GM18858 (cell line): ENCODE measurements around the gene ZDHHC18.

Source experiments
- ATAC-seq: cut with Tn5 transposase; IDR thresholded peaks from one replicate; pipeline ENCODE4 v1.9.1; 2021; ENCODE audit not compliant: unreplicated experiment

ZDHHC18 gene

DNA sequence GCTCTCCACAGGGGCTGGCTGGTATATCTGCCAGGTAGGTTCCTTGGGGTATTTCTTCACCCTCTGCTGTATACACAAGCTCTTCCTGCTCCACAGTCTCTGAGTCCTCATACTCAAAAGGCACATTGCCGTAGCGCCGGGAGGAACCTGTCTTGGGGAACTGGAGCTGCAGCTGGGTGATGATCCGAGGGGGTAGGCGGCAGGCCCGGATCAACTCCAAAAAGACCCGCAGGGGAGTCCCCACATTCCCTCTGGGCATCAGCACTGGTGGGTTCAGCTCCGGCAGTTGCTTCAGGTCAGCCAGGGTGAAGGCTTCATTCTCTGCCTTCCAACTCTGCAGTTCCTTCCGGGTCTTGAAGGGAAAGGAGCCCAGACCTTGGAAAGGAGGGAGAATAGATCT is 70.9 kb downstream of the ZDHHC18 start:
- no peak for ATAC-seq

DNA sequence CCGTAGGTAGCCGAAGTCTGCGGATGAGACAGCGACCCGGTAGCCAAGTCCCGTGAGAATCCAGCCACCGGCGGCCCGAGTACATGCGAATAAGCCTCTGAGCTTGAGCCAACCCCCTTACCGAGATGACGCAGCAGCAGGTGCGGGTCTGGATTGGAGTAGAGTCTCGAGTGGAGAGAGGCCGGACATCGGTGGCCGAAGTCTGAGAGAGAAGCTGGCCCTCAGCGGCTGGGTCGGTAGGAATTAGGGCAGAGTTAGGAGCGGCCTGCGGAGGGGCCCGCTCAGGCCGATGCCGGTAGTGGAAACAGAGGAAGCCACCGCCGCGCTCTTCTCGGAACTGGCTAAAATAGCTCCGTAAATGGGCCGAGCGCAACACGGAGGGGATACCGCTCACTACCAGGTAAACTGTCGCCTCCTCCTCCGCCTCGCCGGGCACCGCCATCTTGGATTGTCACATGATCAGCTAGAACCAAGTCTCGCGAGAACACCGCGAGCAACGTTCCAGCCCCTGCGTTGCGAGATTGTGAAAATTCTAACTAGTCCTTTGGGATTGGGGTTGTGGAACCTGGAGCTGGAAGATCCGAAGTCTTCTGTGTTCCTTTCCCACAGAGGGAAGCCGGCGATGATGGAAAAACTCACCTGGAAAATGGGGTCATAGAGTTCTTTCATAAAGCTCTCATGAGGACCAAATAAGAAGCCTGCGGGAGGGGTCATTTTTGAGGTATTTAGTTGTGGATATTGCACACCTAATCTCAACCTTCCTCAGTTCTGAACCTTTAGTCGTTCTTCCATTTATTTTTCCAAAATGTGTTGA is 73.7 kb downstream of the ZDHHC18 start, which contains the start of gene GPATCH3:
TSS of gene GPATCH3 (minus strand) at position 467 of the 814 bp plus-strand sequence. CDS start at position 442, 25 bp downstream.
- no peak for ATAC-seq

- ATAC-seq, result no peak
Observed at GRCh38 chr1:26900815-26901511, 74.5 kb downstream of the ZDHHC18 start.
